GM10847 (cell line): ENCODE results near the gene PHLDB2.
A peak's percentile ranks its signal among the peaks of the same experiment; 100 is the strongest.

Source experiments
- POLR2A ChIP-seq: IDR thresholded peaks from 2 replicates; pipeline ENCODE4 v1.6.1; 2011; ENCODE audit not compliant: insufficient read length; ENCODE audit errors: extremely low read depth

The PHLDB2 gene

GRCh38 chr3:111976254-111976653 lies 117.2 kb downstream of the PHLDB2 start:
- TF ChIP-seq POLR2A, result no peak

DNA sequence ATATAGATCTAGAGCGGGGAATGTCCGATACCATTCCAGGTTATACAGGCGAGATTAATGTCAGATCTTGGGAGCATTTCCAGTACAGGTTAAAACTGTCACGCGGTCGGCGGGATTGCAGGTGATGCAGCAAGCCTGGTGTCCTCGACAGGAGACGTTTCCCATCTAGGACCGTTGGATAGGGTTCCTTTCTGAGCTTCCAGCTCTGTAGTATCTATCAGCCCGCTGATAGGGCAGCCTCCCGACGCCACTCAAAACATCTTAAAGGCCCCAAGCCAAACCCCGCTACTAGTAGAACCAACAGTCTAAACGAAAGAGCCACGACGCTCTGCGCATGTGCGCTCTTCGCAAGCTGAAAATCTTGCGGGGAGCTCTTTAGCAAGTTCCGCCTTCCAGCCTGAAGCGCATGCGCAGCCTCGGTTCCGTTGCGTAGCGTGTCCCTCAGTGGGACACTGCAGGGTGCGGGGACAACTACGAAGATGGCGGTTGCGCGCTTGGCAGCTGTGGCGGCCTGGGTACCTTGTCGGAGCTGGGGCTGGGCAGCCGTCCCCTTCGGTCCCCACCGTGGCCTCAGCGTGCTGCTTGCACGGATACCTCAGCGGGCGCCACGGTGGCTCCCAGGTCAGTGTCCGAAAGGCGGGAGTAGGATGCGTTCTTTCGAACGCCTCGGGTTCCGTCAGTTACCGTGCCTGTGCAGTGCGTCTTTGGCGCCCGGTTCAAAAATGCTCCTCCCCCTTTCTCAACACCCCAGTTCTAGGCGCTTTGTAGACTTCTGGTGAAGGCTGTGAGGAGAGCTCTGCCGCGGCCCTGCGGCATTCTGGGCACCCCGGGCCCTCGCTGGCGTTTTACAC lies 119.7 kb downstream of the PHLDB2 start, which contains the start of gene ABHD10:
ABHD10 (plus strand) TSS at position 444 of the 851 bp plus-strand sequence; CDS start at position 480, 36 bp downstream.
- peak; percentile 96 for TF ChIP-seq POLR2A

DNA sequence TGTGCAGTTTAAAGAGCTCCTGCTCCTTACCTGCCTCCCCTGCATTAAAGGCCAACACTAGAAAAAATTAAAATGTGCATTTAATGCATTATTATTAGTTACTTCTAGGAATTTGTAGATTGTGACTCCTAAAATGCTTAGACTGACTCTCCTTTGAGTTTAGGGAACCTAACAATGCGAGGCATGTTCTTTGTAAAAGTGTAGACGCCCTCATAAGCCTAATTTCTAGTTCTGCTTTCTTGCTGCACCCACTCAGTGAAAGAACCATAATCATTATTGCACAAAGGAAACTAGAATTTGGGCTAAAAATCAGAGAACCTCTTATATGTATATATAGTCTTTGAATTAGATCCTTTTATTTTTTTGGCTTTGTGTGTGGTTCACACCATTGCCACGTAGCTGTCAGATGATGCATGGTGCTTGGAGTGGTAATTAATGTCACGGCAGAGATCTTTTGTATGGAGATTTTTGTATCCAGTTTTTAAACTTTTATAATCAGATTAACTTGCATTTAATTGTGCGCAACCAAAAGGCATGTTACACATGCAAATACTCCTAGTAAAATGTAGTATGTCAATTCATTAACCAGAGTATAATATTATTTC lies 120.5 kb downstream of the PHLDB2 start:
- no peak for TF ChIP-seq POLR2A

GRCh38 chr3:111980716-111981456 lies 121.8 kb downstream of the PHLDB2 start:
- TF ChIP-seq POLR2A, result no peak

GRCh38 chr3:111981457-111981763 lies 122.3 kb downstream of the PHLDB2 start:
- no peak for TF ChIP-seq POLR2A

GRCh38 chr3:111984636-111985298 lies 125.7 kb downstream of the PHLDB2 start:
- no peak for TF ChIP-seq POLR2A

DNA sequence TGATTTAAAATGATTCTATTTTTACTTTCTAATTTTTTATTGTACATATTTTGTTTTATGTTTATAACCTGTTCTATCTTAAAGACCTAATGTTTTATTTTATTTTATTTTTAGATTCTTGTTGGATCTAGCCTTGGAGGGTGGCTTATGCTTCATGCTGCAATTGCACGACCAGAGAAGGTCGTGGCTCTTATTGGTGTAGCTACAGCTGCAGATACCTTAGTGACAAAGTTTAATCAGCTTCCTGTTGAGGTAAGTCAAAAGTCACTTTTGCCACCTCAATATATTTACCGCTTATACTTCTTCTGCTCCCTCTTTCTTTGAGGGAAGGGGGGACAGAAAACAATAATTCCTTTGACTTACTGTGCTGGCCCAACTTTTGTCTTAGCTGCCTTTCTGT lies 127.7 kb downstream of the PHLDB2 start:
- TF ChIP-seq POLR2A, result no peak

- TF ChIP-seq POLR2A, result no peak
Measured at GRCh38 chr3:111989061-111989678, 130.1 kb downstream of the PHLDB2 start.

DNA sequence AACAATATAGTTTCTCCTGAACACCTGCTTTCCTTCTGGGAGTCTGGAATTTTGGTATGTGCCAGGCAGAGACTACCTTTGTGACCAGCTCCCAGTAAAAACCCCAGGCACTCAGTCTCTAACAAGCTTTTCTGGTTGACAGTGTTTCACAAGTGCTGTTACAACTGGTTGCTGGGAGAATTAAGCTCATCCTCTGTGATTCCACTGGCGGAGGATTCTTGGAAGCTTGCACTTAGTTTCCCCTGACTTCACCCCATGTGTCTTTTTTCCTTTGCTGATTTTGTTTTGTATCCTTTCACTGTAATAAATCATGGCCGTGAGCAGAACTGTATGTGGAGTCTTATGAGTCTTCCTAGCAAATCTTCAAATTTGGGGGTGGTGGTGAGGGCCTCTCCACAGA lies 134.0 kb downstream of the PHLDB2 start:
- no peak for TF ChIP-seq POLR2A

- no peak for TF ChIP-seq POLR2A
Measured at GRCh38 chr3:111998636-111999483, 139.8 kb downstream of the PHLDB2 start, which contains the start of gene TAGLN3. Gene TAGLN3 (plus strand): TSS chr3:111998922. CDS start chr3:111999423, 501 bp downstream.

- no peak for TF ChIP-seq POLR2A
Measured at GRCh38 chr3:111999484-112000324, 140.6 kb downstream of the PHLDB2 start.

- no peak for TF ChIP-seq POLR2A
Measured at GRCh38 chr3:112000367-112000771, 141.3 kb downstream of the PHLDB2 start.

DNA sequence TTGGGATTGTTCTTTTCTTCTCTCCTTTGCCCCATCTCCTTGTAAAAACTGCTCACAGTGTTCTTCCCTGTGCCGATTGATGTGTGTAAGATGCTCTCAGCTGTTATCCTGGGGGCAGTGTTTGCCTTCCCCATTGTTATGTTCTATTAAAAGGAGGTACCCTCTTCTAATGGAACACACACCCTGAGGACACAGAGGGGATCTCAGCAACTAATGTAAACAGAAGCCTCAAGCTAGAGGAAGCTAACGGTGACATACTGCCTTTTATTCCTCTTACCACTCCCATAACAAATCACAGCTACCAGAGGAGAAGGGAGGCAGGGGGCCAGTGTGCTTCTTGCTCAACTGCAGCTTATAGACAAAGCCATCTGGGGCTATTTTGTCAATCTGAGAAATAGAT lies 141.9 kb downstream of the PHLDB2 start:
- TF ChIP-seq POLR2A, result no peak

GRCh38 chr3:112001526-112001925 lies 142.5 kb downstream of the PHLDB2 start:
- TF ChIP-seq POLR2A, result no peak
